ENCODE data around the gene ATG101.

DNA sequence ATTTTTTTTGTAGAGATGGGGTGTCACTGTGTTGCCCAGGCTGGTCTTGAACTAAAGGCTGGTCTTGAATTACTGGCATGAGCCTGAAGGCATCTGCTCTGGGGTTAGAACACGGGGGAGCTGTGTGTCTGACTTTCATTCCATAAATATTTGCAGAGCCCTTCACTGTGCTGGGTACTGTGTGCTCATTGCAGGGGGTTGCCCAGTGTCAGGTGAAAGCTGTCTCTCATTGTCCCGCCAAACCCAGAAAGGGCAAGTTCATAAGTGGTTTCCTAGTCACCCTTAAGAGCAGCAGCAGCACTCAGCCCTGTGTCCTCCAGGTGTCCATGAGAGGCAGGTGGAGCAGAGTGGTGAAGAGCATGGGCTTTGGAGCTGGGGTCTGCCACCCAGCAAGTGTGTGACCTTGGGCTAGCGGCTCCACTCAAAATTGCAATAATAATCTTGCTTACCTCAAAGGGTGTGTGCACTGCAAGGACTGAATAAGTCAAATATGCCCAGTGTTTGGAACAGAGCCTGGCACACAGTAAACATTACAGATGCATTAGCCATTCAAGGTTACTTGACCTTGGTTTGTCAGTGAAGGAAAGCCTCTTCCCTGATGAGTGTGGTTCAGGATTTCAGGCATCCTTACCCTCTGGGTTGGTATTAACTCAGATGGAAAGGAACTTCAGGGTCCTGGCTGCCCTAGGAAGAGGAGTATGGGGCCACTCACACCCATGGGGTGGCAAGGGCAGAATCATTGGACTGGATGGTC lies 5.4 kb downstream of the ATG101 start:
- no peak for TF ChIP-seq EZH2 (IDR thresholded peaks at IDR 0.05)
- no peak for TF ChIP-seq POLR2AphosphoS5 (IDR thresholded peaks at IDR 0.05; ENCODE audit: borderline replicate concordance, low read depth, low read length)
